ENCODE data around the gene CASP6.

DNA sequence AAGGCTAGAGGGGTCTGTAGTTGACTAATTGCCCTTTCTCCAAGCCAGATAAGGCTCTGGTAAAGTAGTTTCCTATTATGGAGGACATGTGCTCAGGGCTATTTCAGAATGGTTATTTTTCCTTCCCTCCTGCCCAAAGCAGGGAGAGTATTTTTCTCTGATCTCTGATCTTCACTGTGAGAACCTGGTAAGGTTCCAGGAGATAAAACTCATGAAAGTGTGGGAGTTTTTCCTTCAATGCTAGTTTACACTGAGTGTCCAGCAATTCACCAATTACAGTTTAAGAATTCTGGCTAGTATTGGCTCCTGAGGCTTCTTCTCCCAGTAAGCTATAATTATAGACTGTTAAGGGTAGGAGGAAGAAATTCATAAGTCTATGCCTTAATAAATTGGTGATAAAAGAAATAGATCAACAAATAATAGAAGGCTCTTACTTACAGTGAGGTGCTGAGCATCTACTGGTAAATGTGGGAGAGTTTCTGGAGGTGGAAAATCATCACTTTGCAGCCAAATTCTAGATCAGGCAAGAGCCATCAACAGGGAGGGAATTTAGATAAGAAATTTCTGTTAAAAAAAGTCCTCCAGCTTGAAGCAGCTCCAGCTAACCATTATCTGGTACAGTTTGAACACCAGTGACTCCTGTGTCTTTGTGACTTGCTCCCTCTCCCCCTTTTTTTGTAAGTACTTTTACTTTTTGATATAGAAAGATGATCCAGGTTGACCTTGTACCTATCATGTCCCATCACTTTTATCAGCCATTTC lies 30.9 kb downstream of the CASP6 start:
- no peak for TF ChIP-seq CTCF (IDR thresholded peaks at IDR 0.05)
- no peak for TF ChIP-seq ZFX (IDR thresholded peaks at IDR 0.05; ENCODE audit: borderline replicate concordance)
